Measurements from ENCODE around the gene SERTM2. TPM values are rescaled to one million over a fixed set of nuclear protein-coding genes. Genes with fewer than 3 reads are reported as not detected.

The SERTM2 gene
- total RNA-seq, 1 experiment from 2014 or later: not detected

DNA sequence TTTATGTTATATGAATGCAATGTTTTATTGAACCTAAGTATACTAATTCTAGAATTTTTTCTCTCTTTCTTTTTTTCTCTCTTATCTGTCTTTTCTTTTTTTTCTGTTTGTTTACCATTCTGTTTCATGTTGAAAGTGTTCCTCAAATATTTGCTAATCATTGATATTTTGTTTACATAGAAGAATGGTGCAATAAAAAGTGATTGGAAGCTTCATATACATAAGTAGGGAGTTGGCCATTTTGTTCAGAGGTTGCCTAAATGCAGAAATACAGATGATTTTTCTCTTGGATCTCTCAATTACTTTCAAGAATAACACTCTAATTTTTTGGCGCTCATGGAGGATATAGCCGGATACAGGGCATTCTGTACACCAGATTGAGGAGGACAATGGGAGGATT, 5.7 kb upstream of the SERTM2 start:
- H2AFZ ChIP-seq (ENCODE audit: low read length): no peak overlapping the region
- DNase-seq: no peak
- no TSS peak for BruUV-seq (replicated peaks)
- intact Hi-C loops (cut with micrococcal nuclease): no loop called here
- TF ChIP-seq EZH2 (IDR thresholded peaks at IDR 0.05; ENCODE audit: low read length, unreplicated experiment): no peak
- TF ChIP-seq, protein P1, sequence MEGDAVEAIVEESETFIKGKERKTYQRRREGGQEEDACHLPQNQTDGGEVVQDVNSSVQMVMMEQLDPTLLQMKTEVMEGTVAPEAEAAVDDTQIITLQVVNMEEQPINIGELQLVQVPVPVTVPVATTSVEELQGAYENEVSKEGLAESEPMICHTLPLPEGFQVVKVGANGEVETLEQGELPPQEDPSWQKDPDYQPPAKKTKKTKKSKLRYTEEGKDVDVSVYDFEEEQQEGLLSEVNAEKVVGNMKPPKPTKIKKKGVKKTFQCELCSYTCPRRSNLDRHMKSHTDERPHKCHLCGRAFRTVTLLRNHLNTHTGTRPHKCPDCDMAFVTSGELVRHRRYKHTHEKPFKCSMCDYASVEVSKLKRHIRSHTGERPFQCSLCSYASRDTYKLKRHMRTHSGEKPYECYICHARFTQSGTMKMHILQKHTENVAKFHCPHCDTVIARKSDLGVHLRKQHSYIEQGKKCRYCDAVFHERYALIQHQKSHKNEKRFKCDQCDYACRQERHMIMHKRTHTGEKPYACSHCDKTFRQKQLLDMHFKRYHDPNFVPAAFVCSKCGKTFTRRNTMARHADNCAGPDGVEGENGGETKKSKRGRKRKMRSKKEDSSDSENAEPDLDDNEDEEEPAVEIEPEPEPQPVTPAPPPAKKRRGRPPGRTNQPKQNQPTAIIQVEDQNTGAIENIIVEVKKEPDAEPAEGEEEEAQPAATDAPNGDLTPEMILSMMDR (conservative IDR thresholded peaks at IDR 0.05; ENCODE audit: low read depth, low read length): no peak
- TF ChIP-seq EZH2phosphoT487 (IDR thresholded peaks at IDR 0.05; ENCODE audit: borderline replicate concordance, low read length): no peak
- H3K9me2 ChIP-seq (replicated peaks; ENCODE audit: low read length): no peaks in the 10 kb centered on the region
- H3K79me2 ChIP-seq (ENCODE audit: low read length): no peaks in the 10 kb centered on the region
- H4K20me1 ChIP-seq (ENCODE audit: low read length): no peaks in the 10 kb centered on the region
- no peaks in the 10 kb centered on the region for H3F3A ChIP-seq (ENCODE audit: low read length, unreplicated experiment)
- POLR2A ChIA-PET (ENCODE audit: unreplicated experiment): no interaction called here
- H3K4me3 ChIP-seq (ENCODE audit: low read length): no peak overlapping the region
- H3K27ac ChIP-seq (ENCODE audit: low read length): no peak overlapping the region
- H3K9ac ChIP-seq (ENCODE audit: low read length): no peak overlapping the region
- H3K9me3 ChIP-seq (ENCODE audit: low read length): no peaks in the 10 kb centered on the region
- no peaks in the 10 kb centered on the region for H3K36me3 ChIP-seq (ENCODE audit: low read depth, low read length)
- CTCF ChIA-PET: no interaction called here
- no peaks in the 10 kb centered on the region for H3K4me1 ChIP-seq (ENCODE audit: insufficient read depth, low read length)
- no peak for ATAC-seq
- H3K27me3 ChIP-seq (ENCODE audit: low read length): no peaks in the 10 kb centered on the region
- no peak overlapping the region for H3K4me2 ChIP-seq (ENCODE audit: low read length)

DNA sequence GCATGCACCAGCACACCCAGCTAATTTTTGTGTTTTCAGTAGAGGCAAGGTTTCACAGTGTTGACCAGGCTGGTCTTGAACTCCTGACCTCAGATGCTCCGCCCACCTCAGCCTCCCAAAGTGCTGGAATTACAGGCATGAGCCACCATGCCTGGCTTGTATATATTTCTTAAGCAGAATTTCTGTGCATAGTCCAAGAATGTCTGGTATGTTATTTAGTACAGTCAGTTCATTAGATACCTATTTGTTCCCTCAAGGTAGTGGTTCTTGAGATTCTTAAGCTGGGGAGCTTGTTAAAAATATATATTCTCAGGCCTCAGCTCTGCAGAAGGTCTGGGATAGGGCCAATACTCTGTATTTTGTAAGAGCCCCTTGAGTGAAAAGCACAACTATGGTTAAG, 4.6 kb upstream of the SERTM2 start:
- ChIA-PET CTCF (no interaction called here), POLR2A (ENCODE audit: unreplicated experiment) (no interaction called here)
- DNase-seq: no peak
- Histone ChIP-seq H3K4me1 (ENCODE audit: insufficient read depth, low read length) (no peaks in the 10 kb centered on the region), H3K27ac (ENCODE audit: low read length) (no peak overlapping the region), H3K4me3 (ENCODE audit: low read length) (no peak overlapping the region), H3K36me3 (ENCODE audit: low read depth, low read length) (no peaks in the 10 kb centered on the region), H3K9me3 (ENCODE audit: low read length) (no peaks in the 10 kb centered on the region), H3K9me2 (replicated peaks; ENCODE audit: low read length) (no peaks in the 10 kb centered on the region), H3K4me2 (ENCODE audit: low read length) (no peak overlapping the region), H3K9ac (ENCODE audit: low read length) (no peak overlapping the region), H4K20me1 (ENCODE audit: low read length) (no peaks in the 10 kb centered on the region), H3F3A (ENCODE audit: low read length, unreplicated experiment) (no peaks in the 10 kb centered on the region), H3K79me2 (ENCODE audit: low read length) (no peaks in the 10 kb centered on the region), H2AFZ (ENCODE audit: low read length) (no peak overlapping the region), H3K27me3 (ENCODE audit: low read length) (no peaks in the 10 kb centered on the region)
- no peak for TF ChIP-seq EZH2phosphoT487 (IDR thresholded peaks at IDR 0.05; ENCODE audit: borderline replicate concordance, low read length)
- TF ChIP-seq EZH2 (IDR thresholded peaks at IDR 0.05; ENCODE audit: low read length, unreplicated experiment): no peak
- TF ChIP-seq, protein P1 (conservative IDR thresholded peaks at IDR 0.05; ENCODE audit: low read depth, low read length): no peak
- no TSS peak for BruUV-seq (replicated peaks)
- ATAC-seq: no peak
- intact Hi-C loops (cut with micrococcal nuclease): no loop called here

DNA sequence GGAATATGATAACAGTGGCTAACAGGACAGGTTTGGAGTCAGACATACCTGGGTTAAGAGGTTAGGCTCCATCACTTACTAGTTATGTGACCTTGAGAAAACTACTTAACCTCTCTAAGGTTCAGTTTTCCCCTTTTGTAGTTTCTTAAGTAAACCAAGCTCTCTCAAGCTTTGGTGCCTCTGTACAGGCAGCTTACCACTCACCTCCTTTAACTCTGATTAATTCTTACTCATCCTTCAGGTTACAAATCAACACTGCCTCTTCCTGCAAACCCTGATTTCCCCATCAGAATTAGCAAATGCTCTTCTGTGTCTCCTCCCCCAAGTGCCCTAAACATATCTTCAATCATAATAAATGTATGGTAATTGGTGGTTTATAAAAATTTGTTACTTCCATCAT, 3.5 kb upstream of the SERTM2 start:
- Histone ChIP-seq H4K20me1 (ENCODE audit: low read length) (no peaks in the 10 kb centered on the region), H3K4me2 (ENCODE audit: low read length) (no peak overlapping the region), H3K9me2 (replicated peaks; ENCODE audit: low read length) (no peaks in the 10 kb centered on the region), H3K4me3 (ENCODE audit: low read length) (no peak overlapping the region), H3K36me3 (ENCODE audit: low read depth, low read length) (no peaks in the 10 kb centered on the region), H3K79me2 (ENCODE audit: low read length) (no peaks in the 10 kb centered on the region), H3K9ac (ENCODE audit: low read length) (no peak overlapping the region), H3K27ac (ENCODE audit: low read length) (no peak overlapping the region), H3F3A (ENCODE audit: low read length, unreplicated experiment) (no peaks in the 10 kb centered on the region), H3K9me3 (ENCODE audit: low read length) (no peaks in the 10 kb centered on the region), H2AFZ (ENCODE audit: low read length) (no peak overlapping the region), H3K27me3 (ENCODE audit: low read length) (no peaks in the 10 kb centered on the region), H3K4me1 (ENCODE audit: insufficient read depth, low read length) (no peaks in the 10 kb centered on the region)
- BruUV-seq (replicated peaks): no TSS peak
- ChIA-PET POLR2A (ENCODE audit: unreplicated experiment) (no interaction called here), CTCF (no interaction called here)
- intact Hi-C loops (cut with micrococcal nuclease): no loop called here
- TF ChIP-seq, protein P1 (conservative IDR thresholded peaks at IDR 0.05; ENCODE audit: low read depth, low read length): no peak
- TF ChIP-seq EZH2 (IDR thresholded peaks at IDR 0.05; ENCODE audit: low read length, unreplicated experiment) (no peak), EZH2phosphoT487 (IDR thresholded peaks at IDR 0.05; ENCODE audit: borderline replicate concordance, low read length) (no peak)
- DNase-seq (no peak), ATAC-seq (no peak)

All from PC-3 (cell line).